GM18861 (cell line): ENCODE results near the gene PHAX.
"Not testable (repeated sequence)": the region's sequence is repeated elsewhere in the genome, so short reads cannot be mapped to it uniquely, and the experiment has no call there.

Experiments
- ATAC-seq: cut with Tn5 transposase; IDR thresholded peaks from one replicate; pipeline ENCODE4 v1.9.1; 2021; ENCODE audit not compliant: unreplicated experiment

PHAX gene

GRCh38 chr5:126600631-126601511 lies at the start of gene PHAX:
TSS of gene PHAX (plus strand) at chr5:126600947. CDS start at chr5:126600963, 16 bp downstream.
- ATAC-seq = peak; percentile 89

- no peak for ATAC-seq
Measured at GRCh38 chr5:126552614-126553013, 48.1 kb upstream of the PHAX start.

GRCh38 chr5:126555101-126555500 lies 45.6 kb upstream of the PHAX start:
- ATAC-seq = not testable (repeated sequence)

- ATAC-seq = no peak
Measured at GRCh38 chr5:126561908-126562307, 38.8 kb upstream of the PHAX start.

GRCh38 chr5:126562823-126563222 lies 37.9 kb upstream of the PHAX start:
- ATAC-seq = peak; percentile 98

GRCh38 chr5:126568206-126568755 lies 32.5 kb upstream of the PHAX start:
- no peak for ATAC-seq

- no peak for ATAC-seq
Measured at GRCh38 chr5:126575644-126576043, 25.1 kb upstream of the PHAX start.

- no peak for ATAC-seq
Measured at GRCh38 chr5:126576974-126577373, 23.8 kb upstream of the PHAX start.

GRCh38 chr5:126577415-126577814 lies 23.3 kb upstream of the PHAX start:
- no peak for ATAC-seq

- ATAC-seq = no peak
Measured at GRCh38 chr5:126579716-126580115, 21.0 kb upstream of the PHAX start.

- ATAC-seq = no peak
Measured at GRCh38 chr5:126583761-126584160, 17.0 kb upstream of the PHAX start.

- no peak for ATAC-seq
Measured at GRCh38 chr5:126587551-126588390, 13.0 kb upstream of the PHAX start.

GRCh38 chr5:126589536-126590297 lies 11.0 kb upstream of the PHAX start:
- ATAC-seq = no peak

- no peak for ATAC-seq
Measured at GRCh38 chr5:126591549-126591948, 9.2 kb upstream of the PHAX start.

- peak; percentile 59 for ATAC-seq
Measured at GRCh38 chr5:126594748-126595485, 5.8 kb upstream of the PHAX start, which contains the start of gene ALDH7A1. TSS of gene ALDH7A1 (minus strand) at chr5:126595219. CDS start at chr5:126595198, 21 bp downstream.

GRCh38 chr5:126595486-126596083 lies 5.2 kb upstream of the PHAX start:
- peak; percentile 19 for ATAC-seq

GRCh38 chr5:126597156-126597555 lies 3.6 kb upstream of the PHAX start:
- ATAC-seq = no peak

- ATAC-seq = no peak
Measured at GRCh38 chr5:126599499-126599898, 1.2 kb upstream of the PHAX start.

- not testable (repeated sequence) for ATAC-seq
Measured at GRCh38 chr5:126599971-126600630, 646 bp upstream of the PHAX start.
